NB4 (cell line): ENCODE measurements around the gene PCSK4.

Experiments used
- DNase-seq: peaks from one replicate; pipeline ENCODE4 v3.0.0; 2010; ENCODE audit warnings: low read depth
- H3K4me3 ChIP-seq: one replicate; pipeline ENCODE4 v1.5.1; 2011; ENCODE audit warnings: mild to moderate bottlenecking, low read depth, low read length, moderate library complexity
- MYC ChIP-seq: IDR thresholded peaks from 2 replicates; pipeline ENCODE4 v1.6.1; 2011; ENCODE audit warnings: low read depth, low read length
- POLR2A ChIP-seq: IDR thresholded peaks from 2 replicates; pipeline ENCODE4 v1.6.1; 2011; ENCODE audit warnings: mild to moderate bottlenecking; ENCODE audit not compliant: insufficient read length; ENCODE audit errors: extremely low read depth
- TF ChIP-seq, protein P1 (sequence below): IDR thresholded peaks from one replicate; pipeline ENCODE4 v1.5.1; 2012; ENCODE audit warnings: low read depth, low read length
- TF ChIP-seq, protein P2 (sequence below): IDR thresholded peaks from 2 replicates; pipeline ENCODE4 v1.6.1; 2011; ENCODE audit warnings: low read depth, low read length

The PCSK4 gene

DNA sequence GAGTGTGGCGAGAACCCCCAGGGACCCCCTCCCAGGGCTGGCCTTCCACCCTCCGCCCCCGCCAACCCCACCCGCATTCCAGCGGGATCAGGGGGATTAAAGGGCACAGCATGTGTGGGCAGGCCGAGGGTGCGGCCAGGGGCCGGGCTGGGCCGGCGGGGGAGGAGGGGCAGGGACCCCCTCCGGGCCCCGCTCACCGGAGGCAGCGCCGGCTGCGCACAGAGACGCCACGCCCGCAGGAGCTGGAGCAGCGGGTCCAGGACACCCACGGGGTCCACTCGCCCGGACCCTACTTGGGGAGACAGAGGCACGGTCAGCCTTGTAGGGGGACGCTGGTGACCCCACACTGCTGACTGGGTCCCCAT, 20.3 kb upstream of the PCSK4 start:
- no peak overlapping the region for H3K4me3 ChIP-seq
- no peak for DNase-seq
- TF ChIP-seq, protein P1, sequence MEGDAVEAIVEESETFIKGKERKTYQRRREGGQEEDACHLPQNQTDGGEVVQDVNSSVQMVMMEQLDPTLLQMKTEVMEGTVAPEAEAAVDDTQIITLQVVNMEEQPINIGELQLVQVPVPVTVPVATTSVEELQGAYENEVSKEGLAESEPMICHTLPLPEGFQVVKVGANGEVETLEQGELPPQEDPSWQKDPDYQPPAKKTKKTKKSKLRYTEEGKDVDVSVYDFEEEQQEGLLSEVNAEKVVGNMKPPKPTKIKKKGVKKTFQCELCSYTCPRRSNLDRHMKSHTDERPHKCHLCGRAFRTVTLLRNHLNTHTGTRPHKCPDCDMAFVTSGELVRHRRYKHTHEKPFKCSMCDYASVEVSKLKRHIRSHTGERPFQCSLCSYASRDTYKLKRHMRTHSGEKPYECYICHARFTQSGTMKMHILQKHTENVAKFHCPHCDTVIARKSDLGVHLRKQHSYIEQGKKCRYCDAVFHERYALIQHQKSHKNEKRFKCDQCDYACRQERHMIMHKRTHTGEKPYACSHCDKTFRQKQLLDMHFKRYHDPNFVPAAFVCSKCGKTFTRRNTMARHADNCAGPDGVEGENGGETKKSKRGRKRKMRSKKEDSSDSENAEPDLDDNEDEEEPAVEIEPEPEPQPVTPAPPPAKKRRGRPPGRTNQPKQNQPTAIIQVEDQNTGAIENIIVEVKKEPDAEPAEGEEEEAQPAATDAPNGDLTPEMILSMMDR, result no peak
- no peak for TF ChIP-seq POLR2A
- no peak for TF ChIP-seq MYC

DNA sequence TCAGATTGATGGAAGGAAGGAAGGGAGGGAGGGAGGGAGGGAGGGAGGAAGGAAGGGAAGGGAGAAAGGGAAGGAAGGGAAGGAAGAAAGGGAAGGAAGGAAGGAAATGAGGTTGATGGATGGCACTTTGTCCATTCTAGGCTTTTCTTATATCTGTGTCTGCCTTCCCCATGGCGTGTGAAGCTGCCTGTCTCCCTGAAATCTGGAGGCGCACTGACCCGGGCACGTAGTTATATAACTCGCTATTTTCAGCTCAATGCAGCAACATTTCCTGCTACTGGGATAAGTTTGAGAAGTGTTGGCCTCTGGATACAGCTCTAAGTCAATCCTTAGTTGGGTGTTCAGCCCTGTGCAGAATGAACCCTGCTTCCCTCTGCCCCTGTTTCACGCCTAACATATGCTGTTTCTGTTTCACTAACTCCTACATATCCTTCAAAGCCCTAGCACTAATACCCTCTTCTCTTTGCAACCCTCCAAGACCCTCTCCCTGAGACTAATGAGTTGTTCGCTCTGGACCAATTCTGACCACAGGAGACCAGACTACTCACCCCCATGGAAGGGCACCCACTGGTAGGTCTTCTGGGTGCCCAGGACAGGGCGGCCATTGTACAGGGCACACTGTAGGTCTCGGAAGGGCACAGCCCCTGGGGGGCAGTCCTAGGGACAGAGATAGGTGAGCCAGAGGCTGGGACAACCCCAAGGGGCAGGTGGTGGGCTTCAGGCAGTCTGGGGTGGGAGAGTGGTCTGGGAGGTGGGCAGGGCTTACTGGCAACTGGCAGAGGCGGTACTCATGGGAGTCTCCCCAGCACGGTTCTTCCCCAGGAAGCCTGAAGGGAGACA, 19.7 kb upstream of the PCSK4 start:
- TF ChIP-seq, protein P1, result no peak
- TF ChIP-seq POLR2A, result no peak
- TF ChIP-seq, protein P2, sequence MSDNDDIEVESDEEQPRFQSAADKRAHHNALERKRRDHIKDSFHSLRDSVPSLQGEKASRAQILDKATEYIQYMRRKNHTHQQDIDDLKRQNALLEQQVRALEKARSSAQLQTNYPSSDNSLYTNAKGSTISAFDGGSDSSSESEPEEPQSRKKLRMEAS, result no peak
- TF ChIP-seq MYC, result no peak
- DNase-seq, result no peak
- H3K4me3 ChIP-seq, result no peak overlapping the region

DNA sequence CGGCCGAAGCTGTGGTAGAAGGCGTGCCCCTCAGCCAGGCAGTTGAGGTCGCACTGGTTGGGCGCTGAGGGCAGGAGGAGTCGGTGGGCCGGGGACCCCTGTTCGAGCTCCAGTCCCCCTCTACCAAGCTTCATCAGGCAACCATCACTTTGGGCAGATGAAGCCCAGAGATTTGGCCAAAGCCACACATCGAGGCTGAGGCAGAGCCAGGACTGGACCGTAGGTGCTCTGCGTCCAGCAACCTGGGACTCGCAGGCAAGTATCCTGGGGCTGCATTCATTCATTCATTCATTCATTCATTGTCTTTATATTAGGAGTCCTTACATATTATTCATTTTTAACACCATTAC, 18.3 kb upstream of the PCSK4 start:
- no peak overlapping the region for H3K4me3 ChIP-seq
- TF ChIP-seq, protein P2, result no peak
- TF ChIP-seq POLR2A (no peak), MYC (no peak)
- TF ChIP-seq, protein P1, result no peak
- DNase-seq, result no peak

DNA sequence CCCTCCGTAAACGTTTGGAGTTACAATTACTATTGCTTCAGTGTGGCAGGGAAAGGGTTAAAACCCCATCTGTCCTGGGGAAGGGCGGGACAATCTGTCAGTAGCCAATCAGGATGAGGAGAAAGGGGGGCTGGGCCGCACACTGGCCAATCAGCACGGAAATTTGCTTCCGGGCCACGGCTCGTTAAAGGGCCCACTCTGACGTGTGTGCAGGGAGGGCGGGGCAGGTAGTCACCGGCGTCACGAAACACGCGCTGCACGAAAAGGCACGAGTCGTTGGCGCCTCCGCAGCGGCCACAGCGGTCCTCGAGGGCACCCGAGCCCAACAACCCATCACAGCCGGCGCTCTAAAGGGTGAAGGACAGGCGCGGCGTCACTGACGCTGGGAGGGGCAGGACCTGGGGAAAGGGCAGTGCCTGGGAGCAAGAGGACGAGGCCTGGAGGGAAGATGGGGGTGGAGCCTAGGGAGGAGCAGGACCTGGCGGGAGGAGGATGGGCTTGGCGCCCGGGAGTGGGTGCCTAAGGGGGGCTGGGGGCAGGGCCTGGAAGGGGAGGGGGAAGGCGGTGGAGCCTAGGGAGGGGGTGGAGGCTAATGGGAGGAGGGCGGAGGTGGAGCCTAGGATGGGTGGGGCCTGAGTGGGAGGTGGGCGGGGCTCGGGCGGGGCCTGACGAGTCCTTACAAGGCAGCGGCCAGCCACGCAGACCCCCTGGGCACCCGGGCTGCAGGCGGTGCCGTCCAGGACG, 17.8 kb upstream of the PCSK4 start:
- TF ChIP-seq, protein P1, result no peak
- TF ChIP-seq, protein P2, result peak; percentile 79
- TF ChIP-seq MYC (peak; percentile 29; the same call in 1 of the 2 replicates), POLR2A (no peak)
- H3K4me3 ChIP-seq, result no peak overlapping the region
- peak; percentile 87 for DNase-seq

DNA sequence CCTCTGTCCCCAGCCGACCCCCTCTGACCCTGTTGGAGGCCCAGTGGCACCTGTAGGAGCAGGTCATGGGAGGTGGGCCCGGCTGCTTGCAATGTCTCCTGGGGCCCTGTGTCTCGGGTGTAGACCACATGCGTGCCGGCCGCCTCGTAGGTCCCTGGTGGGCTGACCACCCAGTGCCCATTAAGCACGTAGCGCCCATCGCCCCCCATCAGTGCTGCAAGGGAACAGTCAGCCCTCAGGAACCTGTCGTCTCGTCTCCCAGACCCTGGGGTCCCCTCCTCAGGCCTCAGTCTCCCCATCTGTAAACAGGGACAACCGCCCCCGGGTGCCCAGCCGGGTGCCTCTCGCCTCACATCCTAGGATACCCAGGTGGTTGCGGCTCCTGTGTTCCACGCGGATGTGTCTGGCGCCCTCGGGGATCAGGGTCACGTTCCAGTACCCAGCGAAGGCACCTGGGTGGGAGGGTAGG, 17.1 kb upstream of the PCSK4 start:
- DNase-seq, result no peak

More for the DNA sequence above, 17.1 kb upstream of the PCSK4 start:
- TF ChIP-seq MYC (no peak), POLR2A (no peak)
- TF ChIP-seq, protein P1, result no peak
- TF ChIP-seq, protein P2, result no peak
- H3K4me3 ChIP-seq, result no peak overlapping the region
